ENCODE measurements around the gene CAPS.

CAPS gene

DNA sequence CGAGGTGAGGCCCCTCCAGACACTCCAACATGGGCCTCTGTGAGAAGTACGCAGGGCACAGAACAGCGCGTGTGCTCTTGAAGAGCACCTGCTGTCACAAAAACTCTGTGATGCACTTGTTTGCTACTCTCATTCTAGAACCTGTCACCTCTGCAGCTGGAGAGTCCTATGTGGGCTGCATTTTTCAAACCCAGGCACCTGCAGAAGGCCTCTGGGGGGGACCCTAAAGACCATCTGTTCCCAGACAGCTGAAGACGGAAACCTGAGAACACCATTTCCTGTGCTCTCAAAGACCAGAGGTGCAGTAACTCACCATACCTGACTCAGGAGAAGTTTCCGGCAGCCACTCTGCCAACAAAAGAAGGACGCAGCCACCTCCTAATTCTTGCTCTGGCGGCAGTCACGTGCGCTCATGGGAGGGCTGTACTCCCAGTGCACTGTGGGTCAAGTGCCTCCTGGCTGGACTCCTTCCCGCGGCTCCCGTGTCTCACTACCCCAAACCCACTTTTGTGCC is 35.8 kb downstream of the CAPS start:
- H3K79me2 ChIP-seq (ENCODE audit: insufficient read depth, low read length) = peaks cover 99% of the 10 kb centered on the region
- no peak overlapping the region for H2AFZ ChIP-seq (ENCODE audit: low read depth, low read length, severe bottlenecking)
- no peaks in the 10 kb centered on the region for H3K9me2 ChIP-seq (replicated peaks; ENCODE audit: insufficient read depth, low read length)
- peak overlapping the region; percentile 67 for H3K27ac ChIP-seq (ENCODE audit: low read depth, low read length)
- peak overlapping the region; percentile 11 for H3K4me2 ChIP-seq (ENCODE audit: low read depth, low read length, poor library complexity, severe bottlenecking)
- H3K27me3 ChIP-seq (ENCODE audit: low read length) = no peaks in the 10 kb centered on the region
- no peak for TF ChIP-seq EZH2phosphoT487 (conservative IDR thresholded peaks at IDR 0.05; ENCODE audit: low read length)
- TF ChIP-seq, protein P1, sequence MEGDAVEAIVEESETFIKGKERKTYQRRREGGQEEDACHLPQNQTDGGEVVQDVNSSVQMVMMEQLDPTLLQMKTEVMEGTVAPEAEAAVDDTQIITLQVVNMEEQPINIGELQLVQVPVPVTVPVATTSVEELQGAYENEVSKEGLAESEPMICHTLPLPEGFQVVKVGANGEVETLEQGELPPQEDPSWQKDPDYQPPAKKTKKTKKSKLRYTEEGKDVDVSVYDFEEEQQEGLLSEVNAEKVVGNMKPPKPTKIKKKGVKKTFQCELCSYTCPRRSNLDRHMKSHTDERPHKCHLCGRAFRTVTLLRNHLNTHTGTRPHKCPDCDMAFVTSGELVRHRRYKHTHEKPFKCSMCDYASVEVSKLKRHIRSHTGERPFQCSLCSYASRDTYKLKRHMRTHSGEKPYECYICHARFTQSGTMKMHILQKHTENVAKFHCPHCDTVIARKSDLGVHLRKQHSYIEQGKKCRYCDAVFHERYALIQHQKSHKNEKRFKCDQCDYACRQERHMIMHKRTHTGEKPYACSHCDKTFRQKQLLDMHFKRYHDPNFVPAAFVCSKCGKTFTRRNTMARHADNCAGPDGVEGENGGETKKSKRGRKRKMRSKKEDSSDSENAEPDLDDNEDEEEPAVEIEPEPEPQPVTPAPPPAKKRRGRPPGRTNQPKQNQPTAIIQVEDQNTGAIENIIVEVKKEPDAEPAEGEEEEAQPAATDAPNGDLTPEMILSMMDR (IDR thresholded peaks at IDR 0.05; ENCODE audit: insufficient read depth, low read length, poor library complexity, severe bottlenecking) = no peak
- H4K20me1 ChIP-seq (ENCODE audit: low read depth, low read length) = peaks cover 12% of the 10 kb centered on the region; the same call in 1 of the 2 replicates
- H3F3A ChIP-seq (ENCODE audit: insufficient read depth) = peaks cover 15% of the 10 kb centered on the region; the same call in 1 of the 2 replicates
- H3K9me3 ChIP-seq (ENCODE audit: insufficient read depth, low read length) = no peaks in the 10 kb centered on the region
- H3K36me3 ChIP-seq (ENCODE audit: low read length) = no peaks in the 10 kb centered on the region
- H3K9ac ChIP-seq (ENCODE audit: low read length) = 0 out of 2 replicates have a peak overlapping the region, but pooled peaks have one; percentile 8
- no peak overlapping the region for H3K4me3 ChIP-seq (ENCODE audit: insufficient read depth, low read length, poor library complexity, severe bottlenecking)

DNA sequence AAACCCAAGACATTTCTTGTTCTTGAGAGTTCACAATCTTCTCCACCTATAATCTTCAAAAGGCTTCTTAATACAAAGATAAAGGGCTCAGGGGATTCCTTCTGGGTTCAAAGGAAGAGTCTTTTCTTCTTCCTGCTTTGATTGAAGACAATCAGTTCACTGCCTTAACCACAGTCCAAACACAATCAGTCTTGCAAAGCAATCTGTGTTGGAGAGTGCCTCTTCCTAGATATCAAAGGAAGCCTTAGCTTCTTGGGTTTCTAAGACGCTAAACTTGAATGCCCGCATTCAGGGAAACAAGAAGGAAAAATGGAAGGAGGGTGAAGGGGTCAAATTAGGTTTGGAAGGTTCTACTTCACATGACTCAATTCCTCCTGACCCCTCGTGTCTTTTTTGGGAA is 36.7 kb downstream of the CAPS start:
- H3K9me3 ChIP-seq (ENCODE audit: insufficient read depth, low read length) = no peaks in the 10 kb centered on the region
- no peak overlapping the region for H3K9ac ChIP-seq (ENCODE audit: low read length)
- no peaks in the 10 kb centered on the region for H3K9me2 ChIP-seq (replicated peaks; ENCODE audit: insufficient read depth, low read length)
- TF ChIP-seq EZH2phosphoT487 (conservative IDR thresholded peaks at IDR 0.05; ENCODE audit: low read length) = no peak
- TF ChIP-seq, protein P1 (IDR thresholded peaks at IDR 0.05; ENCODE audit: insufficient read depth, low read length, poor library complexity, severe bottlenecking) = no peak
- no peak overlapping the region for H3K4me2 ChIP-seq (ENCODE audit: low read depth, low read length, poor library complexity, severe bottlenecking)
- H3K27me3 ChIP-seq (ENCODE audit: low read length) = no peaks in the 10 kb centered on the region
- no peak overlapping the region for H2AFZ ChIP-seq (ENCODE audit: low read depth, low read length, severe bottlenecking)
- H3K36me3 ChIP-seq (ENCODE audit: low read length) = no peaks in the 10 kb centered on the region
- peaks cover 18% of the 10 kb centered on the region; the same call in 1 of the 2 replicates for H4K20me1 ChIP-seq (ENCODE audit: low read depth, low read length)
- no peak overlapping the region for H3K27ac ChIP-seq (ENCODE audit: low read depth, low read length)
- H3F3A ChIP-seq (ENCODE audit: insufficient read depth) = peaks cover 15% of the 10 kb centered on the region; the same call in 1 of the 2 replicates
- peaks cover 99% of the 10 kb centered on the region for H3K79me2 ChIP-seq (ENCODE audit: insufficient read depth, low read length)
- H3K4me3 ChIP-seq (ENCODE audit: insufficient read depth, low read length, poor library complexity, severe bottlenecking) = no peak overlapping the region

DNA sequence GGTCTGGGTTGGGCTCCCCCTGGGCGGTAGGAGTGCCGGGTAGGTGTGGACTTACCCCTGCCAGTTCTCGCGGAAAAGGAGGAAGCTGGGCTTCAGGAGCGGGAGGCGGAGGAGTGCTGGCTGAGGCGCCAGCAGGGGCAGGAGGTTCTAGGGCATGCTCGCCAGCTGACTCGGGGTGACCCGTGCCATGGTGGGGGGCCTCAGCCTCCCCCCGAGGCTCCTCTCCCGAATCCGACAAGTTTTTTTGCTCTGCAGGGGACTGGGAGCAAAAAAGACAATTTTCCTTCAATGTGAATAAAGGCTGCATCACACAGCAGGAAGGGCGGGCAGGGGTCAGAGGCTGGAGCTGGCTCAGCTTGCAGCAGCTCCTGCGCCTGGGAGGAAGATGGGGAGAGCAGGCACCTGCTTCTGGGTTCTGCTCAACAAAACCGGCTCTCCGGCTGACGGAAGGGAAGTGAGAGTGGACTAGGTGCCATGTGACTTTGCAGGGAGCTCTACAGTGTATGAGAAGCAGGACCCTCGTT is 37.3 kb downstream of the CAPS start:
- Histone ChIP-seq H3K27me3 (ENCODE audit: low read length) (no peaks in the 10 kb centered on the region), H3K36me3 (ENCODE audit: low read length) (no peaks in the 10 kb centered on the region), H4K20me1 (ENCODE audit: low read depth, low read length) (peaks cover 18% of the 10 kb centered on the region; the same call in 1 of the 2 replicates), H2AFZ (ENCODE audit: low read depth, low read length, severe bottlenecking) (no peak overlapping the region), H3K4me2 (ENCODE audit: low read depth, low read length, poor library complexity, severe bottlenecking) (no peak overlapping the region), H3K9ac (ENCODE audit: low read length) (no peak overlapping the region), H3F3A (ENCODE audit: insufficient read depth) (peaks cover 15% of the 10 kb centered on the region; the same call in 1 of the 2 replicates), H3K79me2 (ENCODE audit: insufficient read depth, low read length) (peaks cover 99% of the 10 kb centered on the region), H3K4me3 (ENCODE audit: insufficient read depth, low read length, poor library complexity, severe bottlenecking) (no peak overlapping the region), H3K27ac (ENCODE audit: low read depth, low read length) (no peak overlapping the region), H3K9me2 (replicated peaks; ENCODE audit: insufficient read depth, low read length) (no peaks in the 10 kb centered on the region), H3K9me3 (ENCODE audit: insufficient read depth, low read length) (no peaks in the 10 kb centered on the region)
- TF ChIP-seq, protein P1 (IDR thresholded peaks at IDR 0.05; ENCODE audit: insufficient read depth, low read length, poor library complexity, severe bottlenecking) = no peak
- no peak for TF ChIP-seq EZH2phosphoT487 (conservative IDR thresholded peaks at IDR 0.05; ENCODE audit: low read length)

Data from SU-DHL-6 (cell line).